CD14-positive monocyte (primary cell): ENCODE data around the gene NDUFS6. TPM values are rescaled to one million over a fixed set of nuclear protein-coding genes. Genes with fewer than 3 reads are reported as not detected.

Experiments
- DNase-seq, 3 donors: peaks; one replicate each; pipeline ENCODE4 v3.0.0-alpha.2; 2011 to 2022
- H2AFZ ChIP-seq: 2 replicates; pipeline ENCODE4 v1.6.0; 2012; ENCODE audit warnings: mild to moderate bottlenecking, low read depth, low read length, inconsistent platforms; ENCODE audit not compliant: insufficient read depth, poor library complexity, severe bottlenecking
- H3K27ac ChIP-seq, 2 donors: 1 replicate in 1 of 2; 2 replicates in 1 of 2; pipeline ENCODE4 v1.5.1; 2012 to 2013; ENCODE audit warnings: low read length in 2 of 2, control low read depth in 1 of 2, inconsistent platforms in 1 of 2, low read depth in 1 of 2, mild to moderate bottlenecking in 1 of 2
- H3K27me3 ChIP-seq, 2 donors: one replicate each; pipeline versions ENCODE4 v1.6.0 to v1.6.1; 2011 to 2013; ENCODE audit warnings: low read length in 2 of 2; ENCODE audit not compliant: control insufficient read depth in 2 of 2, insufficient read depth in 2 of 2
- H3K36me3 ChIP-seq, 2 donors: replicated peaks in 1 of 2; 1 replicate in 1 of 2; 2 replicates in 1 of 2; pipeline versions ENCODE4 v1.5.1 to v1.6.1; 2012 to 2013; ENCODE audit warnings: low read length in 2 of 2, control low read depth in 1 of 2, inconsistent platforms in 1 of 2, mild to moderate bottlenecking in 1 of 2; ENCODE audit not compliant: insufficient read depth in 2 of 2, control insufficient read depth in 1 of 2
- H3K4me1 ChIP-seq, 2 donors: 1 replicate in 1 of 2; 2 replicates in 1 of 2; pipeline versions ENCODE4 v1.5.1 to v1.6.1; 2012 to 2013; ENCODE audit warnings: low read length in 2 of 2, control low read depth in 1 of 2, inconsistent platforms in 1 of 2, mild to moderate bottlenecking in 1 of 2, moderate library complexity in 1 of 2; ENCODE audit not compliant: insufficient read depth in 2 of 2, control insufficient read depth in 1 of 2
- H3K4me2 ChIP-seq: replicated peaks from 2 replicates; pipeline ENCODE3; 2012; ENCODE audit warnings: low read length, moderate library complexity, mild to moderate bottlenecking; ENCODE audit not compliant: poor library complexity, severe bottlenecking; ENCODE audit errors: extremely low read depth
- H3K4me3 ChIP-seq, 3 experiments: fragments of 200-600 bp in 1 of 3; sonication (generic) in 1 of 3; replicated peaks in 1 of 3; 1 replicate in 2 of 3; 2 replicates in 1 of 3; pipeline ENCODE4 v1.5.1; 2011 to 2013; ENCODE audit warnings: low read length in 3 of 3, mild to moderate bottlenecking in 3 of 3, control low read depth in 2 of 3, low read depth in 2 of 3, inconsistent platforms in 1 of 3, moderate library complexity in 1 of 3
- H3K79me2 ChIP-seq: 2 replicates; pipeline ENCODE4 v1.6.0; 2012; ENCODE audit warnings: mild to moderate bottlenecking, control low read depth, inconsistent platforms, low read length, moderate library complexity; ENCODE audit not compliant: insufficient read depth
- H3K9ac ChIP-seq: 2 replicates; pipeline ENCODE4 v1.6.0; 2017; ENCODE audit warnings: low read length, mild to moderate bottlenecking; ENCODE audit not compliant: insufficient read depth, poor library complexity, severe bottlenecking
- H3K9me3 ChIP-seq, 2 donors: replicated peaks in 1 of 2; 1 replicate in 1 of 2; 2 replicates in 1 of 2; pipeline versions ENCODE4 v1.5.1 to v1.6.1; 2012 to 2013; ENCODE audit warnings: low read length in 2 of 2, control low read depth in 1 of 2; ENCODE audit not compliant: control insufficient read depth in 1 of 2, insufficient read depth in 1 of 2
- H4K20me1 ChIP-seq: 2 replicates; pipeline ENCODE4 v1.6.0; 2012; ENCODE audit warnings: mild to moderate bottlenecking, low read length, control low read depth, moderate library complexity; ENCODE audit not compliant: insufficient read depth
- H3K27ac Mint-ChIP-seq, 7 donors: one replicate each; pipeline ENCODE4 v1.8.0; 2020; ENCODE audit warnings: mild to moderate bottlenecking in 7 of 7, mixed read lengths in 7 of 7, moderate library complexity in 6 of 7, inconsistent platforms in 2 of 7
- H3K27me3 Mint-ChIP-seq, 3 donors: one replicate each; pipeline ENCODE4 v1.8.0; 2021 to 2022; ENCODE audit warnings: low read depth in 3 of 3, mild to moderate bottlenecking in 3 of 3, mixed read lengths in 3 of 3, moderate library complexity in 3 of 3, inconsistent platforms in 1 of 3
- H3K36me3 Mint-ChIP-seq, 2 donors: one replicate each; pipeline ENCODE4 v1.8.0; 2020; ENCODE audit warnings: mixed read lengths in 2 of 2, inconsistent platforms in 1 of 2, mild to moderate bottlenecking in 1 of 2
- H3K4me1 Mint-ChIP-seq: one replicate; pipeline ENCODE4 v1.8.0; 2020; ENCODE audit warnings: mild to moderate bottlenecking, mixed read lengths
- H3K4me3 Mint-ChIP-seq, 2 donors: one replicate each; pipeline ENCODE4 v1.8.0; 2020; ENCODE audit warnings: mild to moderate bottlenecking in 2 of 2, mixed read lengths in 2 of 2, moderate library complexity in 1 of 2
- H3K9me3 Mint-ChIP-seq, 7 donors: one replicate each; pipeline ENCODE4 v1.8.0; 2020 to 2022; ENCODE audit warnings: mixed read lengths in 7 of 7, mild to moderate bottlenecking in 6 of 7, moderate library complexity in 6 of 7, inconsistent platforms in 2 of 7
- WGBS: methylation state at CpG from one replicate; pipeline ENCODE4 v1.1.5; 2013; ENCODE audit warnings: missing lambda C conversion rate; ENCODE audit not compliant: insufficient coverage; 5-methylcytosine and 5-hydroxymethylcytosine counted together
- intact Hi-C, 2 donors: fragments of 100-400 bp; cut with micrococcal nuclease; formaldehyde crosslinking; loops; one replicate each; pipeline versions ENCODE4 v1.15.0 to v1.15.1; 2023
- polyA plus RNA-seq, 3 donors: library from polyadenylated mRNA; depleted of rRNA in 1 of 3; unstranded in 2 of 3; stranded (reverse) in 1 of 3; fragments of 300-500 nt in 2 of 3; fragments of >200 nt in 1 of 3; fragmentation: Illumina TruSeq in 2 of 3; gene quantifications; 1 replicate in 2 of 3; 2 replicates in 1 of 3; pipeline ENCODE4 v1.2.3, GENCODE V29; 2012 to 2021
- TF ChIP-seq, protein P1 (sequence below): fragments of 200-600 bp; IDR thresholded peaks from one replicate; pipeline ENCODE4 v1.8.0; 2022; ENCODE audit warnings: antibody characterized with exemption, mild to moderate bottlenecking

Gene NDUFS6
- polyA plus RNA-seq, 3 donors, result 20.5 to 62.3 (median 62.2) TPM

GRCh38 chr5:1836176-1836890 is 35.1 kb downstream of the NDUFS6 start:
- peak overlapping the region in 1 of 2 donors; percentile 35 for H3K4me3 Mint-ChIP-seq
- Histone ChIP-seq H3K9me3 (no peaks in the 10 kb centered on the region), H2AFZ (no peak overlapping the region), H3K4me1 (no peaks in the 10 kb centered on the region), H3K4me3 (no peak overlapping the region), H3K79me2 (no peaks in the 10 kb centered on the region), H3K27me3 (no peaks in the 10 kb centered on the region), H3K4me2 (no peak overlapping the region), H3K9ac (no peak overlapping the region), H3K36me3 (no peaks in the 10 kb centered on the region), H3K27ac (no peak overlapping the region), H4K20me1 (no peaks in the 10 kb centered on the region)
- peaks cover 17 to 46% (median 18%) of the 10 kb centered on the region in 3 donors for H3K27me3 Mint-ChIP-seq
- no peak for DNase-seq
- no peaks in the 10 kb centered on the region for H3K36me3 Mint-ChIP-seq
- H3K27ac Mint-ChIP-seq, result peak overlapping the region in 1 of 7 donors; percentile 60
- TF ChIP-seq, protein P1, sequence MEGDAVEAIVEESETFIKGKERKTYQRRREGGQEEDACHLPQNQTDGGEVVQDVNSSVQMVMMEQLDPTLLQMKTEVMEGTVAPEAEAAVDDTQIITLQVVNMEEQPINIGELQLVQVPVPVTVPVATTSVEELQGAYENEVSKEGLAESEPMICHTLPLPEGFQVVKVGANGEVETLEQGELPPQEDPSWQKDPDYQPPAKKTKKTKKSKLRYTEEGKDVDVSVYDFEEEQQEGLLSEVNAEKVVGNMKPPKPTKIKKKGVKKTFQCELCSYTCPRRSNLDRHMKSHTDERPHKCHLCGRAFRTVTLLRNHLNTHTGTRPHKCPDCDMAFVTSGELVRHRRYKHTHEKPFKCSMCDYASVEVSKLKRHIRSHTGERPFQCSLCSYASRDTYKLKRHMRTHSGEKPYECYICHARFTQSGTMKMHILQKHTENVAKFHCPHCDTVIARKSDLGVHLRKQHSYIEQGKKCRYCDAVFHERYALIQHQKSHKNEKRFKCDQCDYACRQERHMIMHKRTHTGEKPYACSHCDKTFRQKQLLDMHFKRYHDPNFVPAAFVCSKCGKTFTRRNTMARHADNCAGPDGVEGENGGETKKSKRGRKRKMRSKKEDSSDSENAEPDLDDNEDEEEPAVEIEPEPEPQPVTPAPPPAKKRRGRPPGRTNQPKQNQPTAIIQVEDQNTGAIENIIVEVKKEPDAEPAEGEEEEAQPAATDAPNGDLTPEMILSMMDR, result no peak
- no peaks in the 10 kb centered on the region for H3K9me3 Mint-ChIP-seq
- 72% methylated on average over 18 of the region's 23 CpGs for WGBS
- intact Hi-C loops, result no loop called here
- no peaks in the 10 kb centered on the region for H3K4me1 Mint-ChIP-seq

DNA sequence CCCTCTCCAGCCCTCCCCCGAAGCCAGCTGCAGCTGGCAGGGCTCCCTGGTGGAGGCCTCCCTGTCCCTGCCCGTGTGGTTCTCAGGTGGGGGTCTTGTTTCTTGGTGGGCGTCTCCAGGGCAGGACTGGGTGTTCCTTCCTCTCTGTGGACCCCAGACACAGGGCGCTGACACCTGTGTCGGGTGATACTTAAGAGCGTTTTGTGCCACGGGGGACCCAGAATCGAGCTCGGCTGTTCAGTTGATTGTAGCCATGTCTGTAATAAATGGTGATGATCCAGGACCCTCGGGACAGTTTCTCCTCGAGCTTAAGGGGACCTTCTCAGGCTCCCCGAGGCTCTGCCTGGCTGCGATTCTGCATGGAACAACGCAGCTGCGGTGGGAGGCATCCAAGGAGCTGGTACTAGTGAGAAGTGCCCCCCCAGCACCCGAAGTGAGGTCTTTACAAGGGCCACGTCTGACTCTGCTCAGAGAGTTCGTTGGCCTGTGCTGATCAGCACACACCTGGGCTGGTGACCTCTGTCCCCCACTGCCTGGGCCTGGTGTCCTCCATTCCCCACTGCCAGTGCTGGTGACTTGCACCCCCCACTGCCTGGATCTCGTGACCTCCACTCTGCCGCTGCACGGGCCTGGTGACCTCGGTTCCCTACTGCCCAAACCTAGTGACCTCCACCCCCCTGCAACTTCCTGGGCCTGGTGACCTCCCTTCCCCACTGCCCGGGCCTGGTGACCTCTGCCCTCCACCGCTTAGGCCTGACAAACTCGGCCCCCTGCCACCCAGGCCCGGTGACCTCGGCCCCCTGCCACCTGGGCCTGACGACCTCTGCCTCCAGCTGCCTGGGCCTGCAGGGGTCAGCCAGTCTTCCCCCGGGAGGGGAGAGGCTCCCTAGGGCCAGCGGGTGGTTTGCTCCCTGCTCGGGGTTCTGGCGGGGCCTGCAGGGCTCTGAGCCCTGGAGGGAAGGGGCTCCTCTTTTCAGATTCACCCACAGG is 36.0 kb downstream of the NDUFS6 start:
- H3K9ac ChIP-seq, result no peak overlapping the region
- H3K4me2 ChIP-seq, result no peak overlapping the region
- TF ChIP-seq, protein P1, result no peak
- no peaks in the 10 kb centered on the region for H3K4me1 Mint-ChIP-seq
- peaks cover 17 to 40% (median 18%) of the 10 kb centered on the region in 3 donors for H3K27me3 Mint-ChIP-seq
- no peaks in the 10 kb centered on the region for H3K9me3 ChIP-seq
- no peaks in the 10 kb centered on the region for H4K20me1 ChIP-seq
- no peaks in the 10 kb centered on the region for H3K79me2 ChIP-seq
- peak overlapping the region in 1 of 2 donors; percentile 24 for H3K4me3 Mint-ChIP-seq
- DNase-seq, result no peak
- no peaks in the 10 kb centered on the region for H3K9me3 Mint-ChIP-seq
- H3K27me3 ChIP-seq, result no peaks in the 10 kb centered on the region
- intact Hi-C loops, result no loop called here
- H2AFZ ChIP-seq, result no peak overlapping the region
- WGBS, result 89% methylated on average over 24 of the region's 32 CpGs
- no peak overlapping the region for H3K27ac Mint-ChIP-seq
- no peak overlapping the region for H3K4me3 ChIP-seq
- no peaks in the 10 kb centered on the region for H3K4me1 ChIP-seq
- no peak overlapping the region for H3K27ac ChIP-seq
- no peaks in the 10 kb centered on the region for H3K36me3 Mint-ChIP-seq
- H3K36me3 ChIP-seq, result no peaks in the 10 kb centered on the region
